ENCODE results near the gene MCOLN3. TPM values are rescaled to one million over a fixed set of nuclear protein-coding genes. Genes with fewer than 3 reads are reported as not detected.
"Not testable (repeated sequence)": the region's sequence is repeated elsewhere in the genome, so short reads cannot be mapped to it uniquely, and the experiment has no call there.

The MCOLN3 gene
- total RNA-seq, 4 donors from 2014 or later: 6.5 to 12.9 (median 8.6) TPM

DNA sequence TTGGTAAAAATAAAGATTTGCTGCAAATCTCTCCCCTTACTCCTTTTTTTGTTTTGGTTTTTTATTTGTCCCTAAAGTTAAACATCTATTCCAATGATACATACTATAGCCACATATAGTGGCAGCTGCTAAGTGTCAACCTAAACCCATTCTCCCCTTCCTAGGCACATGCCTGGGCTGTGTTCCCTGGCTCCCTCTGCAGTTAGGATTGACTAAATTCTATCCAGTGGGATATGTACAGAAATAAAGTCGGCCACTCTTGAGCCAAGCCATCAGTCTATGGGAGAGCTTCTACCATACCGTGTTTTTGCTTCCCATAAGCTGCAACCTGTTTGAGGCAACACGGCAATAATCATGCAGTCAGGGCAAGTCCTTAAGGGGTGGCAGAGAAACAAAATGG is 23.6 kb downstream of the MCOLN3 start:
- TF ChIP-seq, protein P1, sequence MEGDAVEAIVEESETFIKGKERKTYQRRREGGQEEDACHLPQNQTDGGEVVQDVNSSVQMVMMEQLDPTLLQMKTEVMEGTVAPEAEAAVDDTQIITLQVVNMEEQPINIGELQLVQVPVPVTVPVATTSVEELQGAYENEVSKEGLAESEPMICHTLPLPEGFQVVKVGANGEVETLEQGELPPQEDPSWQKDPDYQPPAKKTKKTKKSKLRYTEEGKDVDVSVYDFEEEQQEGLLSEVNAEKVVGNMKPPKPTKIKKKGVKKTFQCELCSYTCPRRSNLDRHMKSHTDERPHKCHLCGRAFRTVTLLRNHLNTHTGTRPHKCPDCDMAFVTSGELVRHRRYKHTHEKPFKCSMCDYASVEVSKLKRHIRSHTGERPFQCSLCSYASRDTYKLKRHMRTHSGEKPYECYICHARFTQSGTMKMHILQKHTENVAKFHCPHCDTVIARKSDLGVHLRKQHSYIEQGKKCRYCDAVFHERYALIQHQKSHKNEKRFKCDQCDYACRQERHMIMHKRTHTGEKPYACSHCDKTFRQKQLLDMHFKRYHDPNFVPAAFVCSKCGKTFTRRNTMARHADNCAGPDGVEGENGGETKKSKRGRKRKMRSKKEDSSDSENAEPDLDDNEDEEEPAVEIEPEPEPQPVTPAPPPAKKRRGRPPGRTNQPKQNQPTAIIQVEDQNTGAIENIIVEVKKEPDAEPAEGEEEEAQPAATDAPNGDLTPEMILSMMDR (IDR thresholded peaks at IDR 0.05): no peak
- TF ChIP-seq POLR2A (IDR thresholded peaks at IDR 0.05) (no peak), EP300 (IDR thresholded peaks at IDR 0.05) (no peak)
- 90 to 94% methylated on average over 3 of the region's 3 CpGs for WGBS, 2 donors
- no peaks in the 10 kb centered on the region for H3K36me3 ChIP-seq
- no peak for DNase-seq (ENCODE audit: low spot score in 2 of 2)
- H3K27ac ChIP-seq: no peak overlapping the region
- H3K9me3 ChIP-seq: no peaks in the 10 kb centered on the region
- H3K4me3 ChIP-seq: no peak overlapping the region
- no peaks in the 10 kb centered on the region for H3K27me3 ChIP-seq
- H3K4me1 ChIP-seq: no peaks in the 10 kb centered on the region

DNA sequence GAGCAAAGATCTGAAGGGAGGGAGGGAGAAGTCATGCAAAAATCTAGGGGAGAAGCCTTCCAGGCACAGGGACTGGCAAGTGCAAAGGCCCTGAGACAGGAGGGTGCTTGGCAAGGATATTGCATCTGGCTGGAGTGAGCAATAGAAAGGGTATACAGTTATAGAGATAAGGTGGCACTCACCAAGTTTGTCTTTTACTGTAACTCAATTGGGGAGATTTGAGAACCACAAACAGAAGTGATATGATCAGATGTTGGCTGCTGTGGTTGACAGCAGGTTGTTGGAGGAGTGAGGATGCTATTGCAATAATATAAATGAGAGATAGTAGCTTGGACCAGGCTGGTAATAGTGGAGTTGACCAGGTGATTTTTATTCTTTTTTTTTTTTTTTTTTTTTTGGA is 25.6 kb downstream of the MCOLN3 start:
- Histone ChIP-seq H3K4me1 (no peaks in the 10 kb centered on the region), H3K4me3 (no peak overlapping the region), H3K27ac (no peak overlapping the region), H3K9me3 (no peaks in the 10 kb centered on the region), H3K36me3 (no peaks in the 10 kb centered on the region), H3K27me3 (no peaks in the 10 kb centered on the region)
- DNase-seq (ENCODE audit: low spot score in 2 of 2): no peak
- TF ChIP-seq, protein P1 (IDR thresholded peaks at IDR 0.05): no peak

DNA sequence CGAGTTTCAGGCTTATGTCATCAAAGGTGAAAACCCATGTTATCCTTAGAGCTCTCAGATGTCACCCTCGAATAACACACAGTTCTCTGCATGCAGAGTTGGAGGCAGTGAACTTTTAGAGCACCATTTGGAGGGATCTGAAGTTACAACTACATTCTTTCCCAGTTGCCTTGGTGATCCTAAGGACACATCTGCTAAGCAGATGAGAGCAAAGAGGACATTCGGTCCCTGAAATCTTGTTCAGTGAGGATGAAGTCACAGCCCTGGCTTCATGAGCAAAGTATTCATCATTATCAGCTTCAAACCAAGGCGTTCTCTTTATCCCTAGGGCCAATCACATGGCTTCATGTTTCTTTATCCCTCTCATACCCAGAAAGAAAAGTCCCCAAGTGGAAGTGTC is 28.3 kb downstream of the MCOLN3 start:
- no peak overlapping the region for H3K27ac ChIP-seq
- H3K27me3 ChIP-seq: no peaks in the 10 kb centered on the region
- peak in 1 of 2 donors; percentile 39 for TF ChIP-seq EP300 (IDR thresholded peaks at IDR 0.05)
- TF ChIP-seq POLR2A (IDR thresholded peaks at IDR 0.05): no peak
- TF ChIP-seq, protein P1 (IDR thresholded peaks at IDR 0.05): no peak
- H3K4me1 ChIP-seq: no peaks in the 10 kb centered on the region
- no peak overlapping the region for H3K4me3 ChIP-seq
- WGBS, 2 donors: 56 to 58% methylated on average over 4 of the region's 4 CpGs
- DNase-seq (ENCODE audit: low spot score in 2 of 2): peak in 1 of 2 donors; percentile 41
- peaks cover 0 to 4% (median 0%) of the 10 kb centered on the region in 4 donors for H3K9me3 ChIP-seq
- H3K36me3 ChIP-seq: no peaks in the 10 kb centered on the region

DNA sequence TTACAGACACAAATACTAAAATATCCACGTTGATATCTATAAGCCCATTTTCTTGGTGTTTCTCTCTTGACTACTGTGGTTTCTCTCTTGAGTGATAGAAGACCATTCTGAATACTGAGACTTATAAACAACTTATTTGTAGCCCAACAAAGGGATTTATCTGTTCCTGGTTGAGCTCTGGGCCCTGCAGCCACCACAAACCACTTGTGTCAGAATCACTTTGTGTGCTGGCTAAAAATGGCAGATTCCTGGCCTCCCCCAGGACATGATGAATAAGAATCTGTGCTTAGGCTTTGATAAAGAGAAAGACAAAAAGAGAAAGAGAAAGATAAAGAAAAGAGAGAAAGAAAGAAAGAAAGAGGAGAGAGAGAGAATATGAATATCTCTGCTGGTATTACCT is 32.5 kb downstream of the MCOLN3 start:
- TF ChIP-seq EP300 (IDR thresholded peaks at IDR 0.05): no peak
- TF ChIP-seq POLR2A (IDR thresholded peaks at IDR 0.05): no peak
- TF ChIP-seq, protein P1 (IDR thresholded peaks at IDR 0.05): no peak
- Histone ChIP-seq H3K27ac (no peak overlapping the region), H3K4me1 (no peaks in the 10 kb centered on the region), H3K4me3 (no peak overlapping the region), H3K27me3 (no peaks in the 10 kb centered on the region), H3K9me3 (peaks cover 0 to 27% (median 0%) of the 10 kb centered on the region in 4 donors), H3K36me3 (no peaks in the 10 kb centered on the region)
- no peak for DNase-seq (ENCODE audit: low spot score in 2 of 2)
- WGBS, 2 donors: 85 to 93% methylated on average over 1 of the region's 1 CpG

DNA sequence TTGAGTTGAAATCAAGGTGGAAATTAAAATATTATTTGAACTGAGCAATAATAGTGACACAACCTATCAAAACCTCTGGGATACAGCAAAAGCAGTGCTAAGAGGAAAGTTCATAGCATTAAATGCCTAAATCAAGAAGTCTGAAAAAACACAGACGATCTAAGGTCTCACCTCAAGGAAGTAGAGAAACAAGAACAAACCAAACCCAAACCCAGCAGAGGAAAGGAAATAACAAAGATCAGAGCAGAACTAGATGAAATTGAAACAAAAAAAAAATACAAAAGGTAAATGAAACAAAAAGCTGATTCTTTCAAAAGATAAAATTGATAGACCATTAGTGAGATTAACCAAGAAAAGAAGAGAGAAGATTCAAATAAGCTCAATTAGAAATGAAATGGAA is 42.7 kb downstream of the MCOLN3 start:
- H3K27ac ChIP-seq; H3K36me3 ChIP-seq; H3K4me3 ChIP-seq; H3K27me3 ChIP-seq; DNase-seq (ENCODE audit: low spot score in 2 of 2); H3K4me1 ChIP-seq: not testable (repeated sequence)
- WGBS, 2 donors: 82 to 84% methylated on average over 1 of the region's 1 CpG
- H3K9me3 ChIP-seq: peaks cover 0 to 51% (median 3%) of the 10 kb centered on the region in 4 donors

DNA sequence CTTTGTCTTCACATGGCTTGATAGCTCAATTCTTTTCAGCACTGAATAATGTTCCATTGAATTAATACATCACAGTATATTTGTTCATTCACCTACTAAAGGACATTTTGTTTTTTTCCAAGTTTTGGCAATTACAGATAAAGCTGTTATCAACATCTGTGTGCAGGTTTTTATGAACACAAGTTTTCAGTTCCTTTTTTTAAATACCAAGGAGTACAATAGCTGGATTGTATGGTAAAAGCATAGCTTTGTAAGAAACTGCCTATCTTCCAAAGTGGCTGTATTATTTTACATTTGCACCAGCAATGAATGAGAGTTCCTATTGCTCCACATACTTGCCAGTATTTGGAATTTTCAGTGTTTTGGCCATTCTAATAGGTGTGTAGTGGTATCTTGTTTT is 46.6 kb downstream of the MCOLN3 start:
- Histone ChIP-seq H3K4me3 (no peak overlapping the region), H3K27ac (no peak overlapping the region), H3K9me3 (peaks cover 0 to 22% (median 3%) of the 10 kb centered on the region in 4 donors), H3K27me3 (peaks cover 0 to 30% of the 10 kb centered on the region in 2 donors), H3K36me3 (no peaks in the 10 kb centered on the region), H3K4me1 (peaks cover 0 to 29% (median 13%) of the 10 kb centered on the region in 4 donors)
- DNase-seq (ENCODE audit: low spot score in 2 of 2): no peak
- no peak for TF ChIP-seq EP300 (IDR thresholded peaks at IDR 0.05)
- TF ChIP-seq, protein P1 (IDR thresholded peaks at IDR 0.05): no peak
- no peak for TF ChIP-seq POLR2A (IDR thresholded peaks at IDR 0.05)

Measured in tibial nerve (tissue), 4 donors.